HEK293 (cell line): ENCODE results near the gene PES1.
A peak's percentile ranks its signal among the peaks of the same experiment; 100 is the strongest.

ENCODE experiments used
- ATF2 ChIP-seq: fragments of 450-650 bp; formaldehyde crosslinking; IDR thresholded peaks from 2 replicates; pipeline ENCODE4 v1.5.1; 2016; ENCODE audit warnings: missing biosample characterization, missing genetic modification characterization, low read depth
- CTCF ChIP-seq: fragments of 450-650 bp; formaldehyde crosslinking; IDR thresholded peaks from 2 replicates; pipeline ENCODE4 v1.5.1; 2016; ENCODE audit warnings: missing biosample characterization, missing genetic modification characterization
- FEZF1 ChIP-seq: fragments of 450-650 bp; formaldehyde crosslinking; IDR thresholded peaks from 2 replicates; pipeline ENCODE4 v1.5.1; 2016; ENCODE audit warnings: missing biosample characterization, missing genetic modification characterization
- REST ChIP-seq: fragments of 450-650 bp; formaldehyde crosslinking; IDR thresholded peaks from 2 replicates; pipeline ENCODE4 v1.5.1; 2016; ENCODE audit warnings: missing biosample characterization, missing genetic modification characterization
- ZBTB11 ChIP-seq: fragments of 450-650 bp; formaldehyde crosslinking; conservative IDR thresholded peaks from 2 replicates; pipeline ENCODE4 v1.5.1; 2016; ENCODE audit warnings: low read depth, missing biosample characterization, missing genetic modification characterization
- ZBTB26 ChIP-seq: fragments of 450-650 bp; formaldehyde crosslinking; optimal IDR thresholded peaks from 2 replicates; pipeline ENCODE3; 2016; ENCODE audit warnings: missing biosample characterization, mild to moderate bottlenecking, missing genetic modification characterization
- ZFP3 ChIP-seq: fragments of 450-650 bp; formaldehyde crosslinking; IDR thresholded peaks from 2 replicates; pipeline ENCODE4 v1.5.1; 2016; ENCODE audit warnings: low read depth, missing biosample characterization, missing genetic modification characterization
- ZNF146 ChIP-seq: fragments of 450-650 bp; formaldehyde crosslinking; IDR thresholded peaks from 2 replicates; pipeline ENCODE4 v1.5.1; 2016; ENCODE audit warnings: missing biosample characterization, missing genetic modification characterization
- ZNF274 ChIP-seq, 2 experiments: fragments of 200-500 bp in 1 of 2; fragments of 450-650 bp in 1 of 2; sonication (Bioruptor generic) in 1 of 2; formaldehyde crosslinking in 1 of 2; IDR thresholded peaks; 2 replicates each; pipeline versions ENCODE4 v1.5.1 to v1.6.1; 2014 to 2016; ENCODE audit warnings: borderline replicate concordance in 1 of 2, inconsistent platforms in 1 of 2, low read length in 1 of 2, missing biosample characterization in 1 of 2, missing genetic modification characterization in 1 of 2
- ZNF449 ChIP-seq: fragments of 450-650 bp; formaldehyde crosslinking; IDR thresholded peaks from 2 replicates; pipeline ENCODE4 v1.5.1; 2017; ENCODE audit warnings: missing biosample characterization, mild to moderate bottlenecking, missing genetic modification characterization, moderate library complexity
- ZNF513 ChIP-seq: fragments of 450-650 bp; IDR thresholded peaks from 2 replicates; pipeline ENCODE4 v1.5.1; 2018; ENCODE audit warnings: missing biosample characterization, missing genetic modification characterization
- ZNF639 ChIP-seq: fragments of 450-650 bp; formaldehyde crosslinking; IDR thresholded peaks from 2 replicates; pipeline ENCODE4 v1.5.1; 2016; ENCODE audit warnings: missing biosample characterization, missing genetic modification characterization
- ZNF747 ChIP-seq: fragments of 450-650 bp; formaldehyde crosslinking; IDR thresholded peaks from 2 replicates; pipeline ENCODE4 v1.5.1; 2016; ENCODE audit warnings: missing biosample characterization, missing genetic modification characterization

GRCh38 chr22:30605449-30606110, 13.9 kb upstream of the PES1 start:
- TF ChIP-seq ZNF747 (tag by site-specific recombination) (no peak), CTCF (tag by site-specific recombination) (peak; percentile 48; the same call in 1 of the 2 replicates), ZBTB26 (tag by site-specific recombination) (no peak), ZNF274 (IDR thresholded peaks at IDR 0.05; ENCODE audit: low read length) (no peak), ZNF274 (tag by site-specific recombination; IDR thresholded peaks at IDR 0.05; ENCODE audit: borderline replicate concordance) (no peak), ZNF639 (tag by site-specific recombination) (no peak), FEZF1 (no peak), ZNF449 (0 out of 2 replicates have a peak, but pooled peaks have one; percentile 13), ZNF513 (tag by site-specific recombination) (no peak), ATF2 (no peak), REST (tag by site-specific recombination) (no peak), ZBTB11 (tag by site-specific recombination) (no peak), ZFP3 (no peak), ZNF146 (tag by site-specific recombination) (no peak)
